ENCODE measurements around the gene VPS54. TPM values are rescaled to one million over a fixed set of nuclear protein-coding genes. Genes with fewer than 3 reads are reported as not detected.

The VPS54 gene
- total and polyA plus RNA-seq, 4 donors: 4.5 to 25.1 (median 13.3) TPM

GRCh38 chr2:63874204-63875130 lies 144.8 kb downstream of the VPS54 start:
- no peaks in the 10 kb centered on the region for H3K9me3 ChIP-seq (ENCODE audit: control insufficient read depth in 4 of 4, low read length in 3 of 4)
- TF ChIP-seq CTCF (IDR thresholded peaks at IDR 0.05; ENCODE audit: low read depth, low read length, missing input control) (no peak), NR2F2 (IDR thresholded peaks at IDR 0.05) (no peak), YY1 (IDR thresholded peaks at IDR 0.05) (no peak), FOXA1 (IDR thresholded peaks at IDR 0.05) (no peak), SP1 (IDR thresholded peaks at IDR 0.05) (no peak), EGR1 (IDR thresholded peaks at IDR 0.05; ENCODE audit: low read depth in 2 of 2) (no peak), HNF4A (conservative IDR thresholded peaks at IDR 0.05) (no peak), TAF1 (conservative IDR thresholded peaks at IDR 0.05) (no peak), JUND (IDR thresholded peaks at IDR 0.05) (no peak), FOXA2 (IDR thresholded peaks at IDR 0.05) (no peak)
- no peaks in the 10 kb centered on the region for H3K27me3 ChIP-seq (ENCODE audit: control insufficient read depth in 4 of 4, insufficient read depth in 4 of 4, low read length in 3 of 4)
- no peak overlapping the region for H3K4me3 ChIP-seq (ENCODE audit: low read depth in 1 of 3, low read length in 3 of 3)
- DNase-seq (ENCODE audit: low spot score): no peak
- WGBS: 91% methylated on average over 5 of the region's 5 CpGs
- peaks cover 5 to 55% (median 28%) of the 10 kb centered on the region in 4 donors for H3K36me3 ChIP-seq (ENCODE audit: control insufficient read depth in 4 of 4, insufficient read depth in 3 of 4, low read depth in 1 of 4, low read length in 3 of 4)
- H3K27ac ChIP-seq (ENCODE audit: low read depth in 1 of 2, low read length in 2 of 2): no peak overlapping the region
- peaks cover 4 to 40% (median 16%) of the 10 kb centered on the region in 4 donors for H3K4me1 ChIP-seq (ENCODE audit: control insufficient read depth in 4 of 4, insufficient read depth in 4 of 4, low read length in 3 of 4)
- no peak overlapping the region for H3K9ac ChIP-seq (ENCODE audit: low read depth in 1 of 2, low read length in 2 of 2)

- WGBS: 83% methylated on average over 6 of the region's 6 CpGs
- TF ChIP-seq REST (IDR thresholded peaks at IDR 0.05) (no peak), RAD21 (IDR thresholded peaks at IDR 0.05) (no peak), HNF4G (IDR thresholded peaks at IDR 0.05) (no peak), EGR1 (IDR thresholded peaks at IDR 0.05; ENCODE audit: low read depth in 2 of 2) (no peak), FOXA2 (IDR thresholded peaks at IDR 0.05) (no peak), HNF4A (conservative IDR thresholded peaks at IDR 0.05) (no peak), SP1 (IDR thresholded peaks at IDR 0.05) (no peak), JUND (IDR thresholded peaks at IDR 0.05) (no peak)
These were observed 146.5 kb downstream of the VPS54 start for GRCh38 chr2:63872571-63873328.

More at GRCh38 chr2:63872571-63873328, 146.5 kb downstream of the VPS54 start:
- Histone ChIP-seq H3K27ac (ENCODE audit: low read depth in 1 of 2, low read length in 2 of 2) (no peak overlapping the region), H3K4me3 (ENCODE audit: low read depth in 1 of 3, low read length in 3 of 3) (no peak overlapping the region), H3K27me3 (ENCODE audit: control insufficient read depth in 4 of 4, insufficient read depth in 4 of 4, low read length in 3 of 4) (no peaks in the 10 kb centered on the region), H3K36me3 (ENCODE audit: control insufficient read depth in 4 of 4, insufficient read depth in 3 of 4, low read depth in 1 of 4, low read length in 3 of 4) (peaks cover 3 to 57% (median 29%) of the 10 kb centered on the region in 4 donors), H3K4me1 (ENCODE audit: control insufficient read depth in 4 of 4, insufficient read depth in 4 of 4, low read length in 3 of 4) (peaks cover 4 to 46% (median 18%) of the 10 kb centered on the region in 4 donors), H3K9ac (ENCODE audit: low read depth in 1 of 2, low read length in 2 of 2) (no peak overlapping the region), H3K9me3 (ENCODE audit: control insufficient read depth in 4 of 4, low read length in 3 of 4) (no peaks in the 10 kb centered on the region)
- DNase-seq (ENCODE audit: low spot score): no peak

All from liver (tissue), 9 donors.